Fibroblast of skin of abdomen (primary cell): ENCODE measurements around the gene IFITM1.
"Not testable (repeated sequence)": the region's sequence is repeated elsewhere in the genome, so short reads cannot be mapped to it uniquely, and the experiment has no call there.

Experiments used
- DNase-seq: peaks from one replicate; pipeline ENCODE4 v3.0.0-alpha.2; 2013

The IFITM1 gene

GRCh38 chr11:309979-310572 lies 3.8 kb upstream of the IFITM1 start:
- DNase-seq, result not testable (repeated sequence)

GRCh38 chr11:311013-311748 lies 2.7 kb upstream of the IFITM1 start:
- not testable (repeated sequence) for DNase-seq

- DNase-seq, result no peak
Measured at GRCh38 chr11:312092-312816, 1.6 kb upstream of the IFITM1 start.

GRCh38 chr11:313304-313786 lies 495 bp upstream of the IFITM1 start:
- DNase-seq, result no peak

GRCh38 chr11:314554-314875 lies 675 bp downstream of the IFITM1 start:
- DNase-seq, result not testable (repeated sequence)

- DNase-seq, result no peak
Measured at GRCh38 chr11:315051-315481, 1.2 kb downstream of the IFITM1 start.

GRCh38 chr11:315516-315994 lies 1.7 kb downstream of the IFITM1 start:
- no peak for DNase-seq

- DNase-seq, result no peak
Measured at GRCh38 chr11:316031-316701, 2.3 kb downstream of the IFITM1 start.

- DNase-seq, result no peak
Measured at GRCh38 chr11:316891-317301, 3.1 kb downstream of the IFITM1 start.

GRCh38 chr11:317668-318404 lies 4.0 kb downstream of the IFITM1 start:
- DNase-seq, result not testable (repeated sequence)

GRCh38 chr11:318405-319120 lies 4.7 kb downstream of the IFITM1 start:
- DNase-seq, result not testable (repeated sequence)

- not testable (repeated sequence) for DNase-seq
Measured at GRCh38 chr11:319121-319887, 5.5 kb downstream of the IFITM1 start.

- DNase-seq, result not testable (repeated sequence)
Measured at GRCh38 chr11:319888-320273, 6.0 kb downstream of the IFITM1 start.

- DNase-seq, result no peak
Measured at GRCh38 chr11:324156-324555, 10.3 kb downstream of the IFITM1 start.

- not testable (repeated sequence) for DNase-seq
Measured at GRCh38 chr11:324593-325517, 11.0 kb downstream of the IFITM1 start.

GRCh38 chr11:325796-326591 lies 12.2 kb downstream of the IFITM1 start:
- no peak for DNase-seq

- no peak for DNase-seq
Measured at GRCh38 chr11:326592-326841, 12.7 kb downstream of the IFITM1 start.

GRCh38 chr11:326842-327580 lies 13.2 kb downstream of the IFITM1 start:
- peak; percentile 32 for DNase-seq
